IMR-90 (cell line): ENCODE results near the gene SLC45A2. TPM values are rescaled to one million over a fixed set of nuclear protein-coding genes. Genes with fewer than 3 reads are reported as not detected.

Experiments
- ATAC-seq: fragments of 200-7000 bp; cut with Tn5 transposase; 2 replicates; pipeline ENCODE4 v1.9.1; 2020; ENCODE audit warnings: low read depth, mild to moderate bottlenecking, moderate library complexity
- BruUV-seq: library from RNA; stranded (reverse); fragments of 400-500 nt; replicated peaks from 2 replicates; lab custom pipeline; 2021; lab: Mats Ljungman, UMichigan
- CTCF ChIA-PET: fragments of 300-600 bp; formaldehyde crosslinking; extraction: SDS; loops from one replicate; lab custom pipeline; 2021; ENCODE audit warnings: antibody characterized with exemption; lab: Yijun Ruan, JAX
- POLR2A ChIA-PET: fragments of 300-600 bp; sonication (Branson Sonifier 250); formaldehyde crosslinking; loops from one replicate; lab custom pipeline; 2022; ENCODE audit warnings: antibody characterized with exemption; ENCODE audit not compliant: unreplicated experiment; lab: Charles Lee
- DNase-seq: peaks from one replicate; pipeline ENCODE4 v3.0.0; 2013
- H2AFZ ChIP-seq: replicated peaks from 2 replicates; pipeline ENCODE3; 2013; ENCODE audit warnings: low read length, mild to moderate bottlenecking; ENCODE audit not compliant: poor library complexity
- H2AK5ac ChIP-seq: 2 replicates; pipeline ENCODE4 v1.6.1; 2013; ENCODE audit warnings: low read depth, low read length, inconsistent platforms
- H2AK9ac ChIP-seq: replicated peaks from 2 replicates; pipeline ENCODE3; 2013; ENCODE audit warnings: mild to moderate bottlenecking, low read depth, low read length, moderate library complexity; ENCODE audit not compliant: poor library complexity
- H2BK120ac ChIP-seq: 2 replicates; pipeline ENCODE4 v1.6.1; 2013; ENCODE audit warnings: low read depth, low read length, inconsistent platforms
- H2BK15ac ChIP-seq: 3 replicates; pipeline ENCODE4 v1.6.1; 2013; ENCODE audit warnings: low read depth, low read length, inconsistent platforms
- H2BK20ac ChIP-seq: 2 replicates; pipeline ENCODE4 v1.6.1; 2013; ENCODE audit warnings: low read depth, mild to moderate bottlenecking, inconsistent platforms, low read length, moderate library complexity
- H2BK5ac ChIP-seq: 2 replicates; pipeline ENCODE4 v1.6.1; 2013; ENCODE audit warnings: mild to moderate bottlenecking, low read depth, low read length, inconsistent platforms; ENCODE audit not compliant: poor library complexity, severe bottlenecking
- H3K14ac ChIP-seq: replicated peaks from 2 replicates; pipeline ENCODE4 v1.6.1; 2013; ENCODE audit warnings: low read depth, low read length, inconsistent platforms
- H3K18ac ChIP-seq: 2 replicates; pipeline ENCODE4 v1.6.1; 2013; ENCODE audit warnings: low read depth, low read length, control low read depth
- H3K23ac ChIP-seq: 2 replicates; pipeline ENCODE4 v1.6.1; 2013; ENCODE audit warnings: low read depth, low read length, inconsistent platforms
- H3K27ac ChIP-seq: 2 replicates; pipeline ENCODE4 v1.5.1; 2013; ENCODE audit warnings: mild to moderate bottlenecking, control low read depth, low read length; ENCODE audit not compliant: insufficient read depth
- H3K27me3 ChIP-seq: 2 replicates; pipeline ENCODE4 v1.6.1; 2013; ENCODE audit warnings: low read length; ENCODE audit not compliant: control insufficient read depth, insufficient read depth
- H3K36me3 ChIP-seq: 2 replicates; pipeline ENCODE4 v1.6.1; 2013; ENCODE audit warnings: low read length, mixed read lengths; ENCODE audit not compliant: control insufficient read depth, insufficient read depth
- H3K4ac ChIP-seq: 2 replicates; pipeline ENCODE4 v1.6.1; 2013; ENCODE audit warnings: low read depth, low read length, inconsistent platforms
- H3K4me1 ChIP-seq: 2 replicates; pipeline ENCODE4 v1.6.1; 2013; ENCODE audit warnings: low read length, mixed read lengths; ENCODE audit not compliant: control insufficient read depth, insufficient read depth
- H3K4me2 ChIP-seq: 2 replicates; pipeline ENCODE4 v1.6.1; 2013; ENCODE audit warnings: low read depth, mild to moderate bottlenecking, control low read depth, low read length, moderate library complexity
- H3K4me3 ChIP-seq: 2 replicates; pipeline ENCODE4 v1.5.1; 2013; ENCODE audit warnings: low read depth, mild to moderate bottlenecking, control low read depth, low read length, moderate library complexity; ENCODE audit not compliant: insufficient read depth
- H3K56ac ChIP-seq: 2 replicates; pipeline ENCODE4 v1.6.1; 2013; ENCODE audit warnings: low read length, inconsistent platforms; ENCODE audit not compliant: insufficient read depth; ENCODE audit errors: extremely low read depth
- H3K79me1 ChIP-seq, 2 experiments: 2 replicates each; pipeline ENCODE4 v1.6.1; 2013; ENCODE audit warnings: low read length in 2 of 2, inconsistent platforms in 1 of 2, low read depth in 1 of 2
- H3K9ac ChIP-seq: 2 replicates; pipeline ENCODE4 v1.6.1; 2013; ENCODE audit warnings: low read depth, low read length, control low read depth
- H3K9me1 ChIP-seq: 2 replicates; pipeline ENCODE4 v1.6.1; 2013; ENCODE audit warnings: low read length, inconsistent platforms; ENCODE audit not compliant: insufficient read depth
- H3K9me3 ChIP-seq: 2 replicates; pipeline ENCODE4 v1.6.1; 2013; ENCODE audit warnings: low read length; ENCODE audit not compliant: control insufficient read depth, insufficient read depth
- H4K20me1 ChIP-seq: 2 replicates; pipeline ENCODE4 v1.6.1; 2013; ENCODE audit warnings: low read length, inconsistent platforms; ENCODE audit not compliant: insufficient read depth
- H4K5ac ChIP-seq: 2 replicates; pipeline ENCODE4 v1.6.1; 2013; ENCODE audit warnings: mild to moderate bottlenecking, low read depth, low read length, control low read depth
- H4K8ac ChIP-seq, 2 experiments: 2 replicates each; pipeline ENCODE4 v1.6.1; 2013; ENCODE audit warnings: low read depth in 2 of 2, low read length in 2 of 2, control low read depth in 1 of 2, inconsistent platforms in 1 of 2
- H4K91ac ChIP-seq: 2 replicates; pipeline ENCODE4 v1.6.1; 2013; ENCODE audit warnings: low read depth, low read length, inconsistent platforms; ENCODE audit not compliant: insufficient read depth
- BHLHE40 ChIP-seq: fragments of 150-350 bp; IDR thresholded peaks from 2 replicates; pipeline ENCODE4 v1.6.1; 2016; ENCODE audit warnings: mild to moderate bottlenecking, low read depth, low read length
- CHD1 ChIP-seq: IDR thresholded peaks from 2 replicates; pipeline ENCODE4 v1.6.1; 2012; ENCODE audit warnings: low read depth, low read length, improper control_type of control experiment
- MXI1 ChIP-seq: IDR thresholded peaks from 2 replicates; pipeline ENCODE4 v1.6.1; 2012; ENCODE audit warnings: low read depth, mild to moderate bottlenecking, low read length, moderate library complexity, borderline replicate concordance
- NFE2L2 ChIP-seq: fragments of 150-350 bp; IDR thresholded peaks from 2 replicates; pipeline ENCODE4 v1.6.1; 2016; ENCODE audit warnings: low read depth, mild to moderate bottlenecking, low read length
- RCOR1 ChIP-seq: IDR thresholded peaks from 2 replicates; pipeline ENCODE4 v1.6.1; 2012; ENCODE audit warnings: mild to moderate bottlenecking, low read length, improper control_type of control experiment; ENCODE audit not compliant: insufficient replicate concordance
- WGBS, 2 experiments: methylation state at CpG; one replicate each; pipeline versions ENCODE4 v1.1.5 to v1.1.7; 2013; ENCODE audit warnings: missing lambda C conversion rate in 2 of 2; ENCODE audit not compliant: insufficient read length in 1 of 2; ENCODE audit errors: extremely low coverage in 2 of 2; 5-methylcytosine and 5-hydroxymethylcytosine counted together
- dilution Hi-C: fragments of 300-500 bp; cut with HindIII; formaldehyde crosslinking; loops from one replicate; pipeline ENCODE4 v1.14.3; 2018; ENCODE audit warnings: low sequenced_read_pairs; ENCODE audit not compliant: unreplicated experiment
- in situ Hi-C: fragments of 300-500 bp; cut with MboI; formaldehyde crosslinking; loops from 3 replicates; pipeline ENCODE4 v1.14.3; 2019; ENCODE audit warnings: low sequenced_read_pairs, inconsistent platforms, mixed read lengths
- intact Hi-C: fragments of 100-400 bp; cut with micrococcal nuclease; formaldehyde crosslinking; loops from 2 replicates; pipeline ENCODE4 v1.10.0; 2022
- polyA plus RNA-seq, 3 experiments: library from polyadenylated mRNA; depleted of rRNA; stranded (reverse); fragments of >200 nt; gene quantifications; 2 replicates each; pipeline ENCODE4 v1.2.3, GENCODE V29; 2012; ENCODE audit warnings: low replicate concordance in 1 of 3
- total RNA-seq: library from RNA; depleted of rRNA; stranded (reverse); fragments of >200 nt; gene quantifications from 2 replicates; pipeline ENCODE4 v1.2.3, GENCODE V29; 2012

SLC45A2 gene
- total and polyA plus RNA-seq, 2 of the 4 experiments (the other 2 are of a cell fraction) = 0.07 TPM; not detected in 1

GRCh38 chr5:34026089-34026761 is 41.7 kb upstream of the SLC45A2 start:
- Histone ChIP-seq H4K8ac (no peak overlapping the region), H2BK15ac (no peak overlapping the region), H3K23ac (no peak overlapping the region), H4K20me1 (no peaks in the 10 kb centered on the region), H2BK20ac (no peak overlapping the region), H3K14ac (no peak overlapping the region), H3K9me3 (no peaks in the 10 kb centered on the region), H3K4me2 (no peak overlapping the region), H3K9ac (no peak overlapping the region), H4K5ac (no peak overlapping the region), H4K91ac (no peak overlapping the region), H3K27me3 (no peaks in the 10 kb centered on the region), H2BK5ac (no peak overlapping the region), H2BK120ac (no peak overlapping the region), H3K56ac (no peak overlapping the region), H2AFZ (no peak overlapping the region), H3K4me1 (peaks cover 8% of the 10 kb centered on the region; the same call in 1 of the 2 replicates), H3K4ac (no peak overlapping the region), H3K27ac (no peak overlapping the region), H3K36me3 (no peaks in the 10 kb centered on the region), H3K79me1 (no peaks in the 10 kb centered on the region), H2AK9ac (no peak overlapping the region), H3K4me3 (no peak overlapping the region), H3K18ac (no peak overlapping the region), H3K9me1 (no peaks in the 10 kb centered on the region), H2AK5ac (no peak overlapping the region)
- BruUV-seq = no TSS peak
- no CpG with 5 or more reads among the region's 9 CpGs for WGBS, 2 experiments
- ATAC-seq = no peak
- DNase-seq = no peak
- POLR2A ChIA-PET = no interaction called here
- dilution Hi-C loops = no loop called here
- TF ChIP-seq NFE2L2 (no peak), CHD1 (no peak), MXI1 (no peak), RCOR1 (no peak), BHLHE40 (no peak)
- in situ Hi-C loops = no loop called here
- intact Hi-C loops = no loop called here
- CTCF ChIA-PET = no interaction called here
